ENCODE results near the gene ZC3H12C.

DNA sequence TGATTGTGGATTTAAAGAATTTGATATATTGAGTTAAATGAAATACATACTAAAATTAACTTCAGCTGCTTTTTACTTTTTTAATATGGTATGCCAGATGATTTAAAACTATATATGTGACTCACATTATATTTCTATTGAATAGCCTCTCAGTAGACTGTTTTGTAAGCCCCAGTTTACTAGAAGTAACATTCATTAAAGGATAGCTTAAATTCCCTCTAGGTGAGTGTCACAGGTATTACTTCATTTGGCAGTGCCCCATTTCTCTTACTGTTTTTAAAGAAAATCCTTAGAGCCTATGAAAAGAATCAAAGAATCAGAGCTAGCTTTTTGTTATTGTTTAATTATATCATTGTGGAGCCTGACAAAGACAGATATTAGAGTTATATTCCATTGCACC, 48.6 kb downstream of the ZC3H12C start:
- no peak for TF ChIP-seq POLR2A (IDR thresholded peaks at IDR 0.05; ENCODE audit: low read length)
- no peak for TF ChIP-seq GATA1 (IDR thresholded peaks at IDR 0.05; ENCODE audit: low read depth, low read length)

Data from erythroblast (primary cell).